Adrenal gland (tissue), 5 donors: ENCODE results near the gene SP3.

Source experiments
- CTCF ChIP-seq, 6 experiments: fragments of 450-650 bp in 4 of 6; fragments of 200-600 bp in 2 of 6; sonication (generic) in 1 of 6; IDR thresholded peaks; 1 replicate in 5 of 6; 2 replicates in 1 of 6; pipeline versions ENCODE4 v1.5.1 to v1.8.0; 2016 to 2021; ENCODE audit warnings: antibody characterized with exemption in 6 of 6, mild to moderate bottlenecking in 2 of 6, moderate library complexity in 1 of 6
- POLR2A ChIP-seq, 2 donors: fragments of 450-650 bp; IDR thresholded peaks; one replicate each; pipeline ENCODE4 v1.6.1; 2017; ENCODE audit warnings: antibody characterized with exemption in 2 of 2, mild to moderate bottlenecking in 2 of 2, moderate library complexity in 1 of 2
- donor health status: DM: no; HTN: no; CAD: no.

DNA sequence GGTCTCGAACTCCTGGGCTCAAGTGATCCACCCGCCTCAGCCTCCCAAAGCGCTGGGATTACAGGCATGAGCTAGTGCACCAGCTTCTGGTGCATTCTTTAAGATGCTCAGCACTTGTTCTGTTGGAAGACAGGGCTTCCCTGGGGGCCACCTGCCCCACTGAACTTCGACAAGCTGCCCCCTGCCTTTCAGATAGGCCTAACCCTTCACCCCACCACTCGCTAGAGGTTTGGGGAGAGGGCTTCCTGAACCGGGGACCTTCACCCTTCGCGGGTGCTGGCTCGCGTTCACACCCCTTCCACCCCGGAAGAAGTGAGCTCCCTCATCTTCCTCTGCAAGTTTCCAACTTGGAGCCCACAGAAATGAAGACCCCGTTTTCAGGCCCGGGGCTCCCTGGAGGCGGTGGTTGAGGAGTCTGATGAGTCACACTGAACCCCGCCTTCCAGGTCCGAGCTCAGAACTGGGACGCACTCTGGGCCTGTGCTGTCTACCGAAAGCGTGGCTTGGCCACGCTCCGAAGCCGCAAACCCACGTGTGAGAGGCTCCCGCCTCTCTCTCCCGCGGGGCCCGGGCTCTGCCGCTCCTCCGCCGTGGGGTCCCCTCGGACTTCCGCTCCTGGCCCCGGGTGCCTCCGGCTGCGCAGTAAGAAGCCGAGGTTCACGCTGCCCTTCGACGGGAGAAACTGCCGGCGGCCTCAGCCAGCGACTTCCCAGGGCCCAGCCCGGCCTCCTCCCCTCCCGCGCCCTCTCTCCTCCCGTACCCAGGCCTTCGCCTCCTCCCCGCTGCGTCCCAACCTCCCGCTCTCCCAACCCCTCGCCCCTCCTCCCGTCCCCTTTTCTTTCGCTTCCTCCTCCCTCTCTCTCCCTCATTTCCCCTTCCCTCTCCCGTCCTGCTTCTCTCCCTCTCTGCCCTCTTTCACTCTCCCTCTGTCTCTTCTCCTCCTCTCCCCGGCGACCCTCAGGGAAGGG lies 47.5 kb upstream of the SP3 start:
- TF ChIP-seq CTCF (IDR thresholded peaks at IDR 0.05) (no peak), POLR2A (IDR thresholded peaks at IDR 0.05) (no peak)
